GM21723 (cell line): ENCODE data around the gene INPP5K.
"Not testable (repeated sequence)": the region's sequence is repeated elsewhere in the genome, so short reads cannot be mapped to it uniquely, and the experiment has no call there.

Source experiments
- ATAC-seq: cut with Tn5 transposase; IDR thresholded peaks from one replicate; pipeline ENCODE4 v1.9.1; 2021; ENCODE audit warnings: mild to moderate bottlenecking, moderate library complexity; ENCODE audit not compliant: unreplicated experiment

INPP5K gene

GRCh38 chr17:1467898-1468492 is 48.4 kb downstream of the INPP5K start:
- ATAC-seq = no peak

- no peak for ATAC-seq
Measured at GRCh38 chr17:1467258-1467657, 49.2 kb downstream of the INPP5K start.

GRCh38 chr17:1464186-1464585 is 52.2 kb downstream of the INPP5K start:
- no peak for ATAC-seq

GRCh38 chr17:1462164-1463112 is 54.0 kb downstream of the INPP5K start:
- no peak for ATAC-seq

GRCh38 chr17:1461198-1461944 is 55.0 kb downstream of the INPP5K start:
- no peak for ATAC-seq

DNA sequence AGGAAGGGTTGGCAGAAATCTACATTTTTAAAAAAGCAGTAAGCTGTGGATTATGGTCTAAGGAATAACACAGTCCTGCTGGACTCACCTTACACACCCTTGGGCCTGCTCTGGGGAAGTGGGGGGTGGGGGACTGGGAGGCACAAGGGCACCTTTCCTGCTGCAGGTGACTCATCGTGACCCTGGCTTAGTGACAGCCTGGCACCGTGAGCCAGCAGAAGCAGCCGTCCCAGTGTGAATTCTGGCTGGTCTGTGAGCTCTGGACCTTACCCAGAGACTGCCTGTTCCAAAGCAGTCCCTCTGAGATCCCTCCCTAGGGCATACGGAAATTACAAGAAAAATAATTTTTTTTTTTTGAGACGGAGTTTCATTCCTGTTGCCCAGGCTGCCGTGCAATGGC is 56.2 kb downstream of the INPP5K start:
- ATAC-seq = no peak

- ATAC-seq = peak; percentile 76
Measured at GRCh38 chr17:1455797-1456599, 60.4 kb downstream of the INPP5K start, which contains the start of gene CRK. CRK (minus strand) TSS chr17:1456232; CDS start chr17:1456117, 115 bp downstream.

DNA sequence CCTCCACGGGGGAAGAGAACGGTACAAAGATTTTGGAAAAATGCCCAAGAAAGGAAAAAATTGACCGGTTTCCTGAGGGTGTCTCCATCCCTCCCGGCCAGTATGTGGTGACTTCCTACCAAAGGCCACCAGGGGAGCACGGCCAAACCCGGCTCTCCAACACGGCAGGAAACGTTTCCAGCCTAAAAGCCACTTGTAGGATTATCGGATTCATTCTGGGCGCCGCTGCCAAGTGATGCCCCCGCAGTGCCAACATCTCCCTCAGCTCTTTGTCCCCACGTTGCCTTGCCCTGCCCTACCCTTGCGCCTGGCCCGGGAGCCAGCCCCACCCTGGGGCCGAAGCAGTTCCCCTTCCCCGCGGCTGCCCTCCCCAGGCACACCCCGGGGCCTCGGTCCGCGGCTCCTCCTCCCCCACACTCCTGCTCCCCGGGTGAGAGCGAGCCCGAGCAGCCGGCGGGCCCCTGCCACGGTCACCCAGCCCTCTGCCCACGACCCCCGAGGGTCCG is 61.1 kb downstream of the INPP5K start:
- peak; percentile 39 for ATAC-seq

DNA sequence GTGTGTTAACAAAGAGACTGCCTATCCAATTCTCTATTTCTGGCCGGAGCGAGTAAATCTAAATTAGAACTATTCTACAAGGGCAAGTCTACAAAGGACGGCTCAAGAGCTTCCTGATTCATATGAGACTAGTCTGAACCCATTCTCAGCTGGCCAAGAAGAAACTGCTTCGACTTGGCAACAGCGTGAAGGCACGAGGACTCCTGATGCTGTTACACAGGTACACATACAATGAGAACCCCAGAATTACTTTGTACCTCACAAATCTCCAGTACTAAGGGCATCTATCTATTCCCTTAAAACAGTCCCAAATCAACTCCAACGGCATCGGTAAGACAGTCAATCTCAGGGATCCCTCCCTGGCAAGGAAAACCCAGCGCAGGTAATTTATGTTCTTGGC is 61.9 kb downstream of the INPP5K start:
- no peak for ATAC-seq

- not testable (repeated sequence) for ATAC-seq
Measured at GRCh38 chr17:1453694-1454093, 62.7 kb downstream of the INPP5K start.

- no peak for ATAC-seq
Measured at GRCh38 chr17:1452836-1453235, 63.6 kb downstream of the INPP5K start.

DNA sequence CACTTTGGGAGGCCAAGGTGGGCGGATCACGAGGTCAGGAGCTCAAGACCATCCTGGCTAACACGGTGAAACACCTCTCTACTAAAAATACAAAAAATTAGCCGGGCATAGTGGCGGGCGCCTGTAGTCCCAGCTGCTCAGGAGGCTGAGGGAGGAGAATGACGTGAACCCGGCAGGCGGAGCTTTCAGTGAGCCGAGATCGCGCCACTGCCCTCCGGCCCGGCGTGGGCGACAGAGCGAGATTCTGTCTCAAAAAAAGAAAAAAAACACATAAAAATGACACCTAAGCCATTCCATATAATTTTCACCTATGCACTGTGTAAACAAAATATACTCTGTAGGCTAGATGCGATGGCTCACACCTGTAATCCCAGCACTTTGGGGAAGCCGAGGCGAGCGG is 66.2 kb downstream of the INPP5K start:
- not testable (repeated sequence) for ATAC-seq

GRCh38 chr17:1449412-1449967 is 66.9 kb downstream of the INPP5K start:
- no peak for ATAC-seq

GRCh38 chr17:1447052-1447451 is 69.4 kb downstream of the INPP5K start:
- no peak for ATAC-seq

DNA sequence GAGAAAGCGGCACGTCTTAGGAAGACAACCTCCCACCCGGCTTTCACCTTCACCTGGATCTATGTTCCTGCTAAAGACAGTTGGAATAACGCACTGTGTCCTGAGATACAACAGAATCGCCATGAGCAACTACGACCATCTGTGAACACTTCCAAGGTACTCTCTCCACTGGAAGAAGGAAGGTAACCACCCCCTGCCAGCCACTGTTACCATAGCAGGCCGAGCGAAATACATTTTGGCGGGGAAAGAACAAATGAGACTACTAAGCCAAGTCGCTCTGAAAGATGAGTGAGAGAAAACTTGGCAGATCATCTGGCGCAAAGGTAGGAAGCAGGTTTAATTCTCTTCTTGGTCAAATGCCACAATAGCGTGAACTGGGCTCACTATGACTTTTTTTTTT is 70.2 kb downstream of the INPP5K start:
- ATAC-seq = no peak

GRCh38 chr17:1445695-1446094 is 70.7 kb downstream of the INPP5K start:
- ATAC-seq = not testable (repeated sequence)
